Measurements from ENCODE around the gene MICU1.
"Not testable (repeated sequence)": the region's sequence is repeated elsewhere in the genome, so short reads cannot be mapped to it uniquely, and the experiment has no call there.

The MICU1 gene

DNA sequence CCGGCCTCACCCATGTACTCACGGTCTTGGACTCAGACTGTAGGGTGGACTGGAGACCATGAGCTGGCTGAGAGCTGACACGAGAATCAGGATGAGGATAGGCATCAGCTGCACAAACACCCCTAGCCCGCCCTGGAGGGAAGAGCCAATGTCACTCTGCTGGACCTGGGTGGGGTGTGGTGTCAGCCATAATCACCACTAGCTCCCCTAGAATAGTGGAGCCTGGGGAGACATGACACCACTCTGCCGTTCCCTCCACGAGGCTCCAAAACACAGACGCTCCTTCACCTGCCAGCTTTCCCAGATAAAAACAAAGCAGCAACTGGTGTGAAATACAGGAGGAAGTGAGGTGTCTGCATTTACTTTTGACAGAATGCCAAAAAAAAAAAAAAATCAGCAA lies 287.7 kb downstream of the MICU1 start:
- no peak for DNase-seq

GRCh38 chr10:72337722-72338121 lies 288.2 kb downstream of the MICU1 start:
- no peak for DNase-seq

DNA sequence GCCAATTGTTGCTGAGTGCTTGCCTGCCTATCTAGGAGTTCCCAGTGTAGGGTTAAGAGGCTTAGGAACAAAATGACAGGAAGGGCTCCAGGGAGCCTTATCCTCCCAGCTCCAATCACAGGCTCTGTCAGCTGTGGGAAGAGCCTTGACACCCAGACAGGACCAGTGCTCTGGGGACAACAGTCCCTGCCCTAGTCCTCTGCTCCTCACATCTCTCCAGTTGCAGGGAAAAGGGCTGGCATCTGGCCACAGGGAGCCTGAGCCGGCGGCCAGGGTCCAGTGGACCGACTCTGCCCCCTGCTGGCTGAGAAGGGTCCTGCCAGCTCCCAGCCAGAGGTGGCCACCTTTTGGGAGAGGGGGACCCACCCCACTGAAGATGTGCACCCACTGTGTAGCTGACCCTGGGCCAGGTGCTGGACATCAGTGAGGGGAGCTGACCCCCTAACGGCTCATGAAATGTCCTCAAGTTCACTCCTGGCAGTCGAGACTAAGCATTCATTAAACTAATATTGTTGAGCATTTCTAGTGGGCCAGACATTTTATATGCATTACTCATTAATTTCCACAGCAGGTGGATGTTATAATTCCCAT lies 288.7 kb downstream of the MICU1 start:
- no peak for DNase-seq

- DNase-seq: no peak
Measured at GRCh38 chr10:72336259-72337038, 289.4 kb downstream of the MICU1 start.

DNA sequence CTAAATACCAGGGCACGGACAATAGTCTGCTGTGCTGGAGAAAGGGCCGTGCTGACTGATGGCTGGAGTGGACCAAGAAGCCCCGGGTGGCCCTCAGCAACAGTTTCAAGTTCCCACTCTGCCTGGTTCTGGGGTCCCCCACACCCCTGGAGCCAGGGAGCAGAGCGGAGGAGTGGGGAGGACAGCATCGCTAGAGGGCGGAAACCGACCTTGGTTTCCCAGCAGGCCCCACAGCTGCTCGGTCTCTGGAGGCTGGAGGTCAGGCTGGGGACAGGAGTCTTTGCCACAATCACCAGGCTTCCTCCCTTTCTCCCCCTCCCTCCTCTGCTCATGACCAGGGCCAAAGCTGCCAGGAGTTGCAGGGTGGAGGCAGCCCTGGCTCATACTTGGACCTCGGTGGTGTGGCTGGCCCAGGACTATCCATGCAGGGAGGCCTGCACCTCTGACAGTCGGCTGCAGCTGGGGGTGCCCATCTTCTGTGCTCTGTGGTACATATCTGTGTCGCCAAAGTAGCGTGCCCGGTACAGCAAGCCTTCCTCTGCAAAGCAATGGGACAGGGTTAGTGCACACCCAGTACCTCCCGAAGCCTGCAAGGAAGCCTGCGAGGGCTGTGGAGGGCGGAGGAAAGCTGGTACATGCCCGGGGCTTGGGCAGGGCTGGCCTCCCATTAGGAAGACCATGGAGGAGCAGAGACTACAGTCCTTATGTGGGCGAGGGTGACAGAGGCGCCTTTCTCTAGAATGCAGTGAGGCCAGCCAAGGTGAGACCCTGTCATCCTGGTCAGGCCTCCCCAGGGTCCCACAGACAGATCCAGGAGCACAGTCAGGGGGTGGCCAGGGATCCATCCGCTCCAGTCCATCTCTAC lies 290.3 kb downstream of the MICU1 start:
- DNase-seq: no peak

DNA sequence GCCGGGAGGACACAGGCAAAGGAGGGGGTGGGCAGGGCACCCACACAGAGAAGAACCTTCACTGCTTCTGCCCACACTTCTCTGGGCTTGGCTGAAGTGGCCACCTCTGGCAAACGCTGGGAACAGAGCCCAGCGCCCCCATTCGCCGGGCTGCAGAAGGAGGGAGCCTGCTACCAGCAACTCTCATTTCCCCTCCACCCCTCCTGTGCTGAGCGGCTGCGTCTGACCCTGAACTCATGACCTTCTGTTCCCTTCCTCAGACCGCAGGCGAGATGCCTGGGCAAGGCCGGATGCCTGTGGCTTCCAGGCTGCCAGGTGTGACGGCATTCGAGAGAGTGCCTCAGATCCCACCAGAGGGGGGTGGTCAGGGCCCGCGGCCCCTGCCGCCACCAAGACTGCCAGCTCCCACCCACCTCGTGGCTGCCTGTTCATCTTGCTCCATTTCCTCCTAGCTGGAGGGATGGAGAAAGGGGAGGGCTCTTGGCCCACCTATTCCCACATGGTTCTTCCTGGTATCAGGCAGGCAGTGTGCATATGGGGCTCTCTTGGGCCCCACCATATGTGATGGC lies 291.0 kb downstream of the MICU1 start:
- peak; percentile 40 for DNase-seq

- no peak for DNase-seq
Measured at GRCh38 chr10:72334196-72334824, 291.6 kb downstream of the MICU1 start.

DNA sequence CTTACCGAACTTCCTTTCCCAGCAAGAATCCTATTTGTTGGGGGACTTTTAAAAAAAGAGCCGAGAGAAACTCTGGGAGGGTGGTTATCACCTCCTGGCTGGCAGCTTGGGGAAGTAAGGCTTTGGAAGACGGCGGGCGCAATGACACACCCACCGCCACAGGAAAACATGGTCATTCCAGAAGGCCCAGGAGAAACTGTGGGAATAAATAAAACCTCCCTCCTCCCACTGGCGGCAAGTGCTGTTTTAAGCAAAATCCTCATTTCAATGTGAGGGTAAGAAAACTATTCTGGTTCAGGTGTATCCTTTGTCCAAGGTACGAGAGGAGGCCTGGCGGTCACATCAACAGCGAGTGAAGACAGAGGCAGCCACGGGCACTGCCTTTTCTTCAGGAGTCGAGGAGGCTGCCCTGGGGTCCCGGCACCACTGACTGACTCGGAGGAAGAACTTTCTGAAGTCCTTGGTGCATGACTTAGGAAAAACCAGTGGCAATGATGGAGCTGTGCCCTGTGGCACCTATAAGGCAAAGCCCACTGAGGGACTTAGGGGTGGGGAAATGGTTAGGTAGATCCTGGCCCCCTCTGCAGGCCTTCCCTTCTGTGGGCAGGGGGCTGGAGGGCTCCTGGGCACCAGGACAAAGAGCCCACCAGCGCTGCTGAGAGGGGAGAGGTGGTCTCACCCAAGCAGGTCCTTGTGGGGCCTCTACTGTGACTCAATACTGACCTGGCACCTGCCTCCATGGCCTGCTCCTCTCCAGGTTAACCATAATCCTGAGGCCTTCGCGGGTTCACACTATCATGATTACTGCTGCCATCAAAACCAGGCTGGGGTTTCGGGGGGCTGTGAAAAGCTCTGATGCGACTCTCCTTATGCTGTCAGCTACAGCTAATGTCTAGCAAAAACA lies 292.5 kb downstream of the MICU1 start:
- DNase-seq: no peak

GRCh38 chr10:72332423-72333111 lies 293.3 kb downstream of the MICU1 start:
- no peak for DNase-seq

DNA sequence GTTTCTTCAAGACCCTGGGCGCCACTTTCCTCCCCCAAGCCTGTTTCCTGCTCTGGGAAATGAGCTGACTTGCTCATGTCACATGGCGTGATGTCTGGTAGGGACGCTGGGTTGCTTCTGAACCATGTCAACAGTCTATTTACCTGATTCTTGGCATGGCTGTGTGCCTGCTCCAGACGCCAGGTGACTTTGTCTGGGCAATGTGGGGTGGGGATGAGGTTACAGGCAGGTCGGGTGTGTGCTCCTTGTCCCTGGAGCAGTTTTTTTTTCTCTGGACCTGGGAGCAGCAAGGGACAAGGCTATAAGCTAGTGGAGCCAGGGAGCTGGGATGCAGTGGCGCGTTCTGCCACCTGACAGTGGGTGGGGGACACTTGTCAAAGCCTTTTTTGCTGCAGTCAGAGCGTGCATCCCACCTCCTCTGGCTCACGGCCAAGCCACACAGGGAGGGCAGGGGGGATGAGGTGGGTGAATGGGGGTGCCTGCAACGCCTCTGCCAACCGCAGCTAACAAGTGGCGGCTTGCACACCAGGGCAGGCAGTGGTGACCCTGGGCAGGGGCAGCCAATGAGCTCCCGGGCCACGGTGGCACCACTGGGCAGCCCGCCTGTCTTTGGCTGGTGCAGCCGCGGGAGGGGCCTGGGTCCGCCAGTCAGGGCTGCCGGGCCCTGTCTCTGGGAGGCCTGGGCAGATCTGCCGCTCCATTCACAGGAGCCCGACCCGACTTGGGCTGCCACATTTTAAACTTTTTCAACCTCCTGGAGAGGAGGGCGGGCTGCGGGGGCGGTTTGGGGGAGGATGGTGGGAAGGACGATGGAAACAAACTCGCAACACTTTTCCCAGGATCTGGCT lies 294.1 kb downstream of the MICU1 start:
- peak; percentile 82 for DNase-seq

GRCh38 chr10:72330069-72330426 lies 295.8 kb downstream of the MICU1 start:
- no peak for DNase-seq

DNA sequence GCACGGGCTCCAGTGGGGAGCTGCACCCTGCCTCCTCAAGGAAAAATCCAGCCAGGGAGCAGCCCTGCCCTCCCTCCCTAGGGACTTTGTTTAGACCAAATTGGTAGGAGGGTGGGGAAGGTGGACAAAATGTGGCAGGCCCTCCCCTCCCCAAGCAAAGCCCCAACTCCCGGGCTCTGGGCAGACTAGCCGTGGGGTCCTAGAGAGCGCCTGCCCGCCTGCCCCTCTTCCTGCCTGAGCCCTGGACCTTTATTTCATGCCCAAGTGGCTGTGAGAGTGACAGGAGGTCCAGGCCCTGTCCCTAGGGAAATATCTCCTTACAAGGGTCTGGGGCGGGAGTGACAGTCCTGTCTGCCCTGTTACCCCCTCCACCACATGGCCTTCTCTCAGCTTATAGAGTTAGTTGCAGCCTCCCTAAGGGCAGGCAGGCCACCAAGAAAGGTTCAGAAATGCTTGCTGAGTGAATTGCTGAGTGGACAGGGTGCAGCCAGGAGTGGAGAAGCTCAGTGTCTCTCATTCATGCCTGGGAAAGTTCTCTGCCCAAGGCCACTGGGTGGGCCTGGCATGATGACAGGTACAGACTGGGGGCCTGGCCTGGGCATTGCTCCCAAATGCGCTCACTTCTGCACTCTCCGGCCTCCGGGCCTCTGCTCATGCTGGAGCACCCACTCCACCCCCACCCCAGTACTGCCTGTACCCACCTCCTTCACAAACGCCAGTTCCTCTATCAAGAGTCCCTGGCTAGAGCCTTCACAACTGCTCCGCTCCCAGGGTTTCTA lies 296.4 kb downstream of the MICU1 start:
- no peak for DNase-seq

DNA sequence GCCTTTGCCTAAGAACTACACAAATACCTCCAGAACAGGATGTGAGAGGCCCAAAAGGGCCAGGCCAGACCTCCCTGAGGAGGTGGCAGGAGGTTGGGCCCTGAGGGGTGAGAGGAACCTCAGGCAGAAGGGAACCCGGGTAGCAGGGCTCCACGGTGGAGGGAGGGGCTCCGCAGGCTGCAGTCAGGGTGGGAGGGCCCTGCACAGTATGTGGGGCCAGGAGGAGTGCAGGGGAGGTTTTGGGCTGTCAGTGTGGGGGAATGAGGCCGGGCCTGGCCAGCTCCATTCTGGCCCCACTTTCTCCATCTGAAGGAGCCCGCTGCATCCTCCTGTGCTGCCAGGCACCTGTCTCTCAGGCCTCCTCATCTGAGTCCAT lies 297.1 kb downstream of the MICU1 start:
- DNase-seq: no peak

GRCh38 chr10:72328045-72328828 lies 297.6 kb downstream of the MICU1 start:
- DNase-seq: no peak

- DNase-seq: not testable (repeated sequence)
Measured at GRCh38 chr10:72326665-72327603, 298.9 kb downstream of the MICU1 start.

DNA sequence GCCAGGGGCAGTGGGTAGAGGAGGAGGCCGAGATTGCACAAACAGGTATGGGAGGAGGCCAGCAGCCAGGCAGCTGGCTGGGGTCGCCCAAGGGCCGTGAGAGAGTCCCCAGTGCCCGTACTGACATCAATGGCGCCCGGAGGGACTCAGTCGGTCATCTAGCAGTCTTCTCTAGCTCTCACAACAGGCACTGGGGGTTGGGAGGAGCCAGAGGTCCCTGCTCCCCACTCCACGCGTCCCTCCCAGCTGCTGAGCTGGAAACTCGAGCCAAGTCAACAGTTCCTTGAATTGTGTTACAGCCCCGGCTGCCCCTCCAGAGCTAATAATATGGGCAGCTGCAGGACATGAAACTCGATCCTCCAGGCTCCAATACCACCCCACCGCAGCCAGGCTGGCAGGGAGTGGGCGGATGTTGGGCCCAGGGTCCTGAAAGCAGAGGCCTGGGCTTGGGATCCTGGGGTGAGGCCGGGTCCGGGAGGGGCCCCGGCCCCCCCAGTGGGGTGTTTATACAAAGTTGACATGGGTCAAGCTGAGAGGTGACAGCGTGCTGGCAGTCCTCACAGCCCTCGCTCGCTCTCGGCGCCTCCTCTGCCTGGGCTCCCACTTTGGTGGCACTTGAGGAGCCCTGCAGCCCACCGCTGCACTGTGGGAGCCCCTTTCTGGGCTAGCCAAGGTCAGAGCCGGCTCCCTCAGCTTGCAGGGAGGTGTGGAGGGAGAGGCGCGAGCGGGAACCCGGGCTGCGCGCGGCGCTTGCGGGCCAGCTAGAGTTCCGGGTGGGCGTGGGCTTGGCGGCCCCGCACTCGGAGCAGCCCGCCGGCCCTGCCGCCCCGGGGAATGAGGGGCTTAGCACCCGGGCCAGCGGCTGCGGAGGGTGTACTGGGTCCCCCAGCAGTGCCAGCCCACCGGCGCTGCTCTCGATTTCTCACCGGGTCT lies 300.4 kb downstream of the MICU1 start:
- not testable (repeated sequence) for DNase-seq

All from SIG-M5 (cell line).